PFSK-1 (cell line): ENCODE results near the gene TOX2.

Experiments
- FOXP2 ChIP-seq: optimal IDR thresholded peaks from 2 replicates; pipeline ENCODE3; 2011; ENCODE audit warnings: borderline replicate concordance, control low read depth, inconsistent platforms; ENCODE audit not compliant: insufficient read depth; ENCODE audit errors: extremely low read length, extremely low read depth
- POLR2AphosphoS5 ChIP-seq: IDR thresholded peaks from 2 replicates; pipeline ENCODE4 v1.6.1; 2012; ENCODE audit warnings: low read depth, mild to moderate bottlenecking, control low read depth, low read length, moderate library complexity
- SIN3A ChIP-seq: IDR thresholded peaks from 2 replicates; pipeline ENCODE4 v1.6.1; 2012; ENCODE audit warnings: mild to moderate bottlenecking, low read length, moderate library complexity, borderline replicate concordance; ENCODE audit not compliant: insufficient read depth
- TAF1 ChIP-seq: IDR thresholded peaks from 2 replicates; pipeline ENCODE4 v1.6.1; 2012; ENCODE audit warnings: low read length, control low read depth, borderline replicate concordance; ENCODE audit not compliant: insufficient read depth
- TF ChIP-seq, protein P1 (sequence below), 2 experiments: IDR thresholded peaks; 2 replicates each; pipeline versions ENCODE4 v1.6.1 to v1.8.0; 2011 to 2012; ENCODE audit warnings: low read depth in 2 of 2, low read length in 2 of 2, control low read depth in 1 of 2, inconsistent platforms in 1 of 2, mild to moderate bottlenecking in 1 of 2, moderate library complexity in 1 of 2; ENCODE audit not compliant: insufficient read depth in 1 of 2

TOX2 gene

DNA sequence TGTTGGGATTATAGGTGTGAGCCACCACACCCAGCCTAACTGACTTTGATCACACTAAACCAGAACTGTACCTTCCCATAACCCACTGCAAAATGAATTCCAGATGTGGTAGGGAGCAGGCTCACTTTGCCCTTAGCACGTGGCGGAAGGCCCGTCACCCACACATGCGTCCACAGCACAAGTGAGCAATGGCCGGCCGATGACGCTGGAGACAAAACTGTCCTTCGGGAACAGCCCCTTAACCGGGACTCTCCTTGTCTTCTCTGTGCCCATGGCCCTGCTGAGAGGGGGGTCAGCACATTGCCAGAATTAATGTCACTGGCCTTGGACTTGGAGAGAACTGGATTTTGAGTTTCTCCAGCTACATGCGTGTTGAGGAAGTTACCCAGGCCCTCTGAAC is 107.2 kb downstream of the TOX2 start:
- no peak for TF ChIP-seq TAF1
- no peak for TF ChIP-seq POLR2AphosphoS5
- TF ChIP-seq, protein P1, sequence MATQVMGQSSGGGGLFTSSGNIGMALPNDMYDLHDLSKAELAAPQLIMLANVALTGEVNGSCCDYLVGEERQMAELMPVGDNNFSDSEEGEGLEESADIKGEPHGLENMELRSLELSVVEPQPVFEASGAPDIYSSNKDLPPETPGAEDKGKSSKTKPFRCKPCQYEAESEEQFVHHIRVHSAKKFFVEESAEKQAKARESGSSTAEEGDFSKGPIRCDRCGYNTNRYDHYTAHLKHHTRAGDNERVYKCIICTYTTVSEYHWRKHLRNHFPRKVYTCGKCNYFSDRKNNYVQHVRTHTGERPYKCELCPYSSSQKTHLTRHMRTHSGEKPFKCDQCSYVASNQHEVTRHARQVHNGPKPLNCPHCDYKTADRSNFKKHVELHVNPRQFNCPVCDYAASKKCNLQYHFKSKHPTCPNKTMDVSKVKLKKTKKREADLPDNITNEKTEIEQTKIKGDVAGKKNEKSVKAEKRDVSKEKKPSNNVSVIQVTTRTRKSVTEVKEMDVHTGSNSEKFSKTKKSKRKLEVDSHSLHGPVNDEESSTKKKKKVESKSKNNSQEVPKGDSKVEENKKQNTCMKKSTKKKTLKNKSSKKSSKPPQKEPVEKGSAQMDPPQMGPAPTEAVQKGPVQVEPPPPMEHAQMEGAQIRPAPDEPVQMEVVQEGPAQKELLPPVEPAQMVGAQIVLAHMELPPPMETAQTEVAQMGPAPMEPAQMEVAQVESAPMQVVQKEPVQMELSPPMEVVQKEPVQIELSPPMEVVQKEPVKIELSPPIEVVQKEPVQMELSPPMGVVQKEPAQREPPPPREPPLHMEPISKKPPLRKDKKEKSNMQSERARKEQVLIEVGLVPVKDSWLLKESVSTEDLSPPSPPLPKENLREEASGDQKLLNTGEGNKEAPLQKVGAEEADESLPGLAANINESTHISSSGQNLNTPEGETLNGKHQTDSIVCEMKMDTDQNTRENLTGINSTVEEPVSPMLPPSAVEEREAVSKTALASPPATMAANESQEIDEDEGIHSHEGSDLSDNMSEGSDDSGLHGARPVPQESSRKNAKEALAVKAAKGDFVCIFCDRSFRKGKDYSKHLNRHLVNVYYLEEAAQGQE (IDR thresholded peaks at IDR 0.05; ENCODE audit: insufficient read depth in 1 of 2, low read depth in 2 of 2, low read length in 2 of 2) = no peak
- TF ChIP-seq SIN3A = no peak
- TF ChIP-seq FOXP2 = no peak

DNA sequence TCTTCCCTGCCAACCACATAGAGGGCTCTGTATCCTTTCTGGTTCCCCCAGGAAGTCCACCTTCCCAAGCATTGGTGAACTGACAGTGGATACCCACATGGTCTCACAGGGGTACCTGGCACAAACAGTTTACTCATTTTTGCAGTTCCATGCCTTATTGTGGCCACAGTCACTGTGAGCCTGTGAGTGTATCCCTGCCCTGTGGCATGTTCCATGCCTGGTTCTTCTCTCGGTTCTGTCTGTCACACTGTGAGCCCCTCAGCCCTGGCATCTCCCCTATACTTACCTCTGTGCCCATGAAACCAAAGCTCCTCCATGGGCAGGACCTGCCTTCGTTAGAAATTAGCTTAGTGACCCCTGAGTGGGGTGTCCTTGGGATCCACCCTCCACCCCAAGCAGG is 107.8 kb downstream of the TOX2 start:
- TF ChIP-seq POLR2AphosphoS5 = no peak
- TF ChIP-seq TAF1 = no peak
- TF ChIP-seq, protein P1 (IDR thresholded peaks at IDR 0.05; ENCODE audit: insufficient read depth in 1 of 2, low read depth in 2 of 2, low read length in 2 of 2) = no peak
- no peak for TF ChIP-seq SIN3A

DNA sequence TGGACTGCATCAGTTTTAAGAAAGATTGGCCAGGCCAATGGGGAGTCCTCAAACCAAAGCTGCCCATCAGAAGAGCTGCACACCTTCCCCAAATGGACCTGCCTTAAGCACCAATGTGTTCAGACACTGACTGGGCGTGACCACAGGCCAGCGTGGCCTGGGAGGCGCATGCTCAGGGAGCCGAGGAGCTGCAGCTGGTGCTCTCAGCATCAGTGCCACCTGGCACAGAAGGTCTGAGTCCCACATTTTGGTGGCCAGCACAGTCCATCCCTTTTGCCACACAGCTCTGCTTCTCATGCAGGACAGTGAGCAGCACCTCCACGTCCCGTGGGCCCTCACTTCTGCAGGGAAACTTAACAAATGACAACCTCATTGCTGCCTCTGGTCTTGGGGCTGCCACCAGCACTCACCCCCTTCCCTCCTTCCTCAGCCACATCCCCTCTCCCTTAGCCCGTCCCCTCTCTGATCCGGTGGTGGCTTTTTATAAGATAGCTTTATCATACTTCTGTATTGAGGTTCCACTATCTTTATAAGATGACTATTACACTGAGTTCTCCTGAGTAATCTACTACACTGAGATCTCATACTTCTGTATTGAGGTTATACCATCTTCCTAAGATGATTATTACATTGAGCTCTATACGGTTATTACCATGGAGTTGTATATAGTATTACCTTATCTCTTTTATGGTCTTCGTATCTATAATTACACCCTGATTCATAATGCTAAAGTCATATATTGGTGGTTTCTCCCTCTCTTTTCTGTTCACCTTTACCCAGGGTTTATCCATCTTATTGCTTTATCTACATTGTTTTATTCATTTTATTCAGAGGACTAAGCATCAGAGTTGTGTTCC is 109.1 kb downstream of the TOX2 start:
- no peak for TF ChIP-seq FOXP2
- TF ChIP-seq, protein P1 (IDR thresholded peaks at IDR 0.05; ENCODE audit: insufficient read depth in 1 of 2, low read depth in 2 of 2, low read length in 2 of 2) = no peak
- TF ChIP-seq POLR2AphosphoS5 = no peak
- no peak for TF ChIP-seq SIN3A
- no peak for TF ChIP-seq TAF1

DNA sequence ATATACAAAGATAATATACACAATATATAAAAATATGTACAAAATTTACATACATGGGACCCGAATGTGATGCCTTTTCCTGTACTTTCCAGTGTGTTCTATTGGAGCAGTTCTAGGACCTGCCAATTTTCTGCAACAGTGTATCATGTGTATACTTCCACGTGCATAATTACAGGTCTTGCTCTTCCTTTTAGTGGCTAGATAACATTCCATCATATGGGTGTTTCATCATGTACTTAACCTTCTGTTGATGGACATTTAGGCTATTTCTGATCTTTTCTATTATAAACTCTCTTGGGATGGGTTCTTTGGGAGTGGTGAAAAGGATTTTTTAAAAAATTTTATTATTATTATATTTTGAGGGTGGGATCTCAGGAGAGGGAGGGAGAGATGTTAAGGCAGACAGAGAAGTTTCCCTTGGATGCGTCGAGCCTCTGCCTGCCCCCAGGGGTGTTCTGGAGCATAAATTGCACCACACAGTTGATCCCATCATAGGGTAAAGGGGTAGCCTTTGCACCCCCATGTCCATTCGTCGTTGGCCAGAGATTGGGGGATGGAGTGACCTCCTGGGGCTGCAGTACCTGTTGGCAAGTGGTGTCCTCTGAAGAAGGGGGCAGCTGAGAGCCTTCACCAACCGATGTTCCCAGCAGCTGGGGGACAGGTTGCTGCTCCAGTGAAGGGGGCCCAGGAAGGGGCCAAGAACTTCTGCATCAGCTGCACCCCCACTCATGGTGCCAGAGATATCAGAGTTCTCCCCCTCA is 110.3 kb downstream of the TOX2 start:
- no peak for TF ChIP-seq TAF1
- no peak for TF ChIP-seq SIN3A
- TF ChIP-seq POLR2AphosphoS5 = no peak
- no peak for TF ChIP-seq FOXP2
- TF ChIP-seq, protein P1 (IDR thresholded peaks at IDR 0.05; ENCODE audit: insufficient read depth in 1 of 2, low read depth in 2 of 2, low read length in 2 of 2) = no peak
